ENCODE data around the gene SURF1. TPM values are rescaled to one million over a fixed set of nuclear protein-coding genes. Genes with fewer than 3 reads are reported as not detected.

Gene SURF1
- total and polyA plus RNA-seq, 9 of the 15 experiments (the other 6 are each of a cell fraction or from before 2014, with no cell fraction given) = 16.1 to 31.3 (median 20.9) TPM

GRCh38 chr9:133380734-133381133 lies 24.4 kb upstream of the SURF1 start:
- WGBS (ENCODE audit: insufficient coverage, low coverage, missing lambda C conversion rate) = 26% methylated on average over 4 of the region's 4 CpGs
- intact Hi-C loops (cut with micrococcal nuclease) = no loop called here
- H3K79me2 ChIP-seq (ENCODE audit: control insufficient read depth, insufficient read depth, low read length) = peaks cover 9% of the 10 kb centered on the region; the same call in 2 of the 3 replicates
- BruUV-seq (replicated peaks) = no TSS peak
- peaks cover 11 to 31% of the 10 kb centered on the region in 2 experiments; a peak in 4 of 5 replicates for H3K4me1 ChIP-seq (replicated peaks in 1 of 2; ENCODE audit: control insufficient read depth in 2 of 2, insufficient read depth in 2 of 2, low read length in 2 of 2)
- H2AFZ ChIP-seq (ENCODE audit: low read depth, low read length) = no peak overlapping the region
- H3K9ac ChIP-seq (ENCODE audit: insufficient read depth in 1 of 2, low read depth in 2 of 2, low read length in 2 of 2) = no peak overlapping the region
- H3K27me3 ChIP-seq (ENCODE audit: control insufficient read depth in 2 of 2, insufficient read depth in 2 of 2, low read length in 2 of 2) = peaks cover 0 to 7% of the 10 kb centered on the region in 2 experiments; a peak in 2 of 5 replicates
- CTCF ChIA-PET (ENCODE audit: low intra/inter-chr PET ratio) = no interaction called here
- no peaks in the 10 kb centered on the region for H3K36me3 ChIP-seq (ENCODE audit: control insufficient read depth, insufficient read depth, low read length)
- in situ Hi-C loops (cut with MboI) = no loop called here
- H3K4me3 ChIP-seq = no peak overlapping the region
- no peak for FAIRE-seq
- POLR2A ChIA-PET = interaction anchor here (0.5 to 0.6 kb wide), 2 partner anchors 25 to 319 kb away, joined by 3 read pairs; partner anchors contain the start of gene CEL
- H3K9me1 ChIP-seq (ENCODE audit: control insufficient read depth, insufficient read depth, low read length) = no peaks in the 10 kb centered on the region
- no peak overlapping the region for H3K4me2 ChIP-seq (ENCODE audit: insufficient read depth, low read length)
- no peak overlapping the region for H3K27ac ChIP-seq (ENCODE audit: extremely low read depth, low read depth, low read length)
- H4K20me1 ChIP-seq (replicated peaks; ENCODE audit: control insufficient read depth, insufficient read depth, low read length) = no peaks in the 10 kb centered on the region
- no peak for DNase-seq (ENCODE audit: extremely low read depth in 1 of 4, low spot score in 3 of 4)
- no peak for ATAC-seq
- peaks cover 5% of the 10 kb centered on the region for H3K9me3 ChIP-seq (replicated peaks; ENCODE audit: control insufficient read depth, insufficient read depth, low read depth, low read length)
- TF ChIP-seq ZNF175 (CRISPR knock-in tag; IDR thresholded peaks at IDR 0.05; ENCODE audit: low read depth) (no peak), HBP1 (CRISPR knock-in tag; IDR thresholded peaks at IDR 0.05) (no peak), FUS (optimal IDR thresholded peaks at IDR 0.05; ENCODE audit: low read depth, low read length) (no peak), ILF3 (IDR thresholded peaks at IDR 0.05; ENCODE audit: borderline replicate concordance) (no peak), YBX1 (IDR thresholded peaks at IDR 0.05) (no peak), RFX1 (IDR thresholded peaks at IDR 0.05) (no peak), CBFA2T3 (IDR thresholded peaks at IDR 0.05) (no peak), GATA2 (CRISPR knock-in tag; IDR thresholded peaks at IDR 0.05) (no peak), NR2C2 (CRISPR knock-in tag; IDR thresholded peaks at IDR 0.05) (no peak), NR2C2 (tag; IDR thresholded peaks at IDR 0.05) (no peak), ZC3H4 (CRISPR knock-in tag; IDR thresholded peaks at IDR 0.05; ENCODE audit: borderline replicate concordance) (no peak), SMAD1 (IDR thresholded peaks at IDR 0.05; ENCODE audit: low read depth, low read length, partially characterized antibody) (no peak), ZNF507 (tag; conservative IDR thresholded peaks at IDR 0.05) (no peak), CHD2 (IDR thresholded peaks at IDR 0.05; ENCODE audit: low read depth, low read length) (no peak), CTCFL (IDR thresholded peaks at IDR 0.05; ENCODE audit: borderline replicate concordance, insufficient read depth, low read depth, low read length, poor library complexity, severe bottlenecking) (no peak), CHAMP1 (IDR thresholded peaks at IDR 0.05) (no peak), BRD9 (IDR thresholded peaks at IDR 0.05; ENCODE audit: low read depth, partially characterized antibody) (no peak)
